ENCODE measurements around the gene ANLN. TPM values are rescaled to one million over a fixed set of nuclear protein-coding genes. Genes with fewer than 3 reads are reported as not detected.

ANLN gene
- total and polyA plus RNA-seq, 9 of the 15 experiments (the other 6 are each of a cell fraction or from before 2014, with no cell fraction given), result 18.1 to 66.2 (median 38.7) TPM

- TF ChIP-seq RREB1 (CRISPR knock-in tag; IDR thresholded peaks at IDR 0.05), result no peak
- TF ChIP-seq ZBTB9 (CRISPR knock-in tag; IDR thresholded peaks at IDR 0.05), result no peak
- TF ChIP-seq FOXP4 (CRISPR knock-in tag; IDR thresholded peaks at IDR 0.05; ENCODE audit: borderline replicate concordance), result no peak
- TF ChIP-seq FOXJ2 (tag; IDR thresholded peaks at IDR 0.05), result no peak
- TF ChIP-seq LEF1 (IDR thresholded peaks at IDR 0.05), result no peak
- TF ChIP-seq CBFA2T3 (IDR thresholded peaks at IDR 0.05), result peak; percentile 54
- no peak for TF ChIP-seq ZNF354B (CRISPR knock-in tag; IDR thresholded peaks at IDR 0.05)
- no peak for TF ChIP-seq BMI1 (IDR thresholded peaks at IDR 0.05; ENCODE audit: low read length)
- TF ChIP-seq HMG20B (CRISPR knock-in tag; IDR thresholded peaks at IDR 0.05), result no peak
- no peak for TF ChIP-seq ELF1 (tag; IDR thresholded peaks at IDR 0.05)
- TF ChIP-seq SAFB (IDR thresholded peaks at IDR 0.05; ENCODE audit: borderline replicate concordance, low read depth, low read length), result no peak
- TF ChIP-seq NRF1 (conservative IDR thresholded peaks at IDR 0.05 in 1 of 2, IDR thresholded peaks at IDR 0.05 in 1 of 2), result 0 out of 4 replicates have a peak, but pooled peaks of 1 of the 2 experiments have one; percentile 12
Observed at GRCh38 chr7:36459236-36459960, 69.7 kb downstream of the ANLN start (continued).
